ENCODE measurements around the gene CKS1B. TPM values are rescaled to one million over a fixed set of nuclear protein-coding genes. Genes with fewer than 3 reads are reported as not detected.

Gene CKS1B
- total RNA-seq, 2 donors from 2014 or later: 52.4 to 72.9 TPM

DNA sequence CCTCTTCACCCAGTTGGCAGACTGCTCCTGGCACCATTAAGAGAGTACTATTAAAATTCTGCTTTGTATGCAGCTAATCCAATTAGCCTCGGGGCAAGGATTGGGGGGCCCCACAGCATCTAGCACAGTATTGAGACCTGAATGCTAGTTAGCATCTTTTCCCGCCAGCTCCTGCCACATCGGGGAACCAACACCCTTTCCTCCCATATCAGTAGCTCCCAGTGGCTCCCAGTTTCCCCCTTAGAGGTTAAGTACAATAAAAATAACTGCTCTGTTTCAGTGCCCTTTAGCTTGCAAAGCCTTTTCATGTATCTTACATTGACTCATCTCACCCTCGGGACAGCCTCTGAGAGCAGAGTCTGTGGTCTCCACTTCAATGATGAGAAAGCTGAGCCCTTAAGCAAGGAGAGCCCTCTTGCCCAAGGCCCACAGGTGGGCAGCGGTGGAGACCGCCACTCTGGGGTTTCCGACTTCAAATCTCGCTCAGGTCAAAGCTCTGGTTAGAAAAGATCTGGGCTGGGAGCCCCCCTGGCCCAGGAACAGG is 33.8 kb upstream of the CKS1B start:
- peak overlapping the region; percentile 77 for H3K4me3 Mint-ChIP-seq
- peak overlapping the region; percentile 82 to 88 for H3K27ac Mint-ChIP-seq
- peaks cover 48 to 68% of the 10 kb centered on the region in 2 donors for H3K4me1 Mint-ChIP-seq (ENCODE audit: low read depth in 2 of 2)
- H3K27me3 Mint-ChIP-seq: no peaks in the 10 kb centered on the region
- DNase-seq (ENCODE audit: low spot score) (no peak), ATAC-seq (no peak)
- no peaks in the 10 kb centered on the region for H3K36me3 Mint-ChIP-seq
- H3K9me3 Mint-ChIP-seq: no peaks in the 10 kb centered on the region

- Mint-ChIP-seq H3K27me3 (no peaks in the 10 kb centered on the region), H3K9me3 (no peaks in the 10 kb centered on the region), H3K36me3 (no peaks in the 10 kb centered on the region), H3K27ac (peak overlapping the region; percentile 82 to 88), H3K4me3 (peak overlapping the region; percentile 77), H3K4me1 (ENCODE audit: low read depth in 2 of 2) (peaks cover 46 to 65% of the 10 kb centered on the region in 2 donors)
- no peak for DNase-seq (ENCODE audit: low spot score)
- no peak for ATAC-seq
Observed at GRCh38 chr1:154941333-154942013, 33.0 kb upstream of the CKS1B start.

DNA sequence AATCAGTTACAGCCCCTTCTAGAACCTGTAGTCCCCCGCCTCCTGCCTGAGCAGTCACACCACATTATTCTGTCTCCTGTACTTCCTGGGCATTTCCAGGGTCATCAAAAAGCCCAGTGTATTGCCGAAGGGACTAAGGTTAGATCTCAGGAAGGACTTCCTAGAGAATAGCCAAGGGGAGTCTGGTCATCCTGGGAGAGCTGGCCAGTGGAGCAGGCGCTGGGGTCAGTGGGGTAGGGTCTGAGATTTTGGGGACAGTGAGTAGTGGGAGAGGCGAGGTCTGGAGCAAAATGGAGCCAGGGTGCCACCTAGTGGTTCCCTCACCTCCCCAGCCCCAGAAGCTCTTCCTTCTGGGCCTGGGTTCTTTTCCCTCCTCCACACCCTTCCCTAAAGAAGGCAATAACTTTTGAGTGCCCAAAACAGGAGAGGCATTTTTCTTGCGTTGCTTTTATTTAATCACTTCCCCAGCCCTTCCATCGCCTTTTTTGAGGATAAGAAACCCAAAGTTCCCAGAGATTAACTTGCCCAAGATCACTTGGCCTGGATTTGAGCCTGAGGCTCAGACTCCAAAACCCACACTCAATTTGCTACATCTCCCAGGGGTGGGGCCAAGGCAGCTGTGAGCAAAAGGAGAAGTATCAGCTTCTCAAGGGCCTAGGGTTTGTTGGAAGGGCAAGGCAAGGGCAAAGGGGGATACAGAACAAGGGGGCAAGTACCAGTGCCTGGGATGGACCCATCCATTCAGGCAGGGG is 30.7 kb upstream of the CKS1B start:
- peak in 1 of 2 donors; percentile 58 for ATAC-seq
- Mint-ChIP-seq H3K4me1 (ENCODE audit: low read depth in 2 of 2) (peaks cover 29 to 41% of the 10 kb centered on the region in 2 donors), H3K27ac (peak overlapping the region; percentile 82 to 88), H3K9me3 (no peaks in the 10 kb centered on the region), H3K36me3 (no peaks in the 10 kb centered on the region), H3K27me3 (no peaks in the 10 kb centered on the region), H3K4me3 (peak overlapping the region; percentile 70)
- no peak for DNase-seq (ENCODE audit: low spot score)

DNA sequence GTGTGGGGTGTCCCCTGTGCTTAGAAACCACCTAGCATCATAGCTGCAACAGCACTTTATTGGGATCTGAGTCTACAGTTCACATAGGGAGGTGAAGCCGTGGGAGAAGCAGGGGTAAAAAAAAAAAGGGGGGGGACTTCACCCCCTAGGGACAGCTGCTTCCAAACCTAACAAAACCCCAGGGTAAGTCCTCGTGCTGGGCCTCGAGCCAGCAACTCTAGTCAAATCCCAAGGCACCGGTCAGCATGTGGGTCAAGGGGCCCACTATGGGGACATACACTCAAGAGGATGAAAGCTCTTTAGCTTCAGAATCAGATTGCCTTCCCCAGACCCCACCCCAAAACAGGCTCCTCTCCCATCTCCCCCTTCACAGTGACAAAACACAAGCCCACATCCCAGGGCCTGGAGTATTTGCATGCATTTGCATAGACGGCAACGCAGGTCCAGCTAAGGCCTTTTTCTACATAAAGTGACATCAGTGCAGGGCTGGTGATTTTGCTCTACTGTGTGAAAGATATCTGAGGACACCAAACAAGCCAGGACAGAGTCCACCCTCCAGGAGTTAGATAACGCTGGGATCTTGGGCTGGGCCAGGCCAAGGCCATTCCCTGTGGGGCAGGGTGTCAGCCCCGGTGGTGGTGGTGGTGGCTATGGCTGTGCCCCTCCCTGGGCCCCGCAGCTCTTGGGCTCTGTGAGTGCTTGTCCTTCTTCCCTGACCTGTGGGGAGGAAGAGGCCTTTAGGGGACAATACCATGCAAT is 29.9 kb upstream of the CKS1B start:
- peaks cover 24 to 36% of the 10 kb centered on the region in 2 donors for H3K4me1 Mint-ChIP-seq (ENCODE audit: low read depth in 2 of 2)
- H3K9me3 Mint-ChIP-seq: no peaks in the 10 kb centered on the region
- no peaks in the 10 kb centered on the region for H3K36me3 Mint-ChIP-seq
- DNase-seq (ENCODE audit: low spot score): no peak
- no peaks in the 10 kb centered on the region for H3K27me3 Mint-ChIP-seq
- H3K4me3 Mint-ChIP-seq: no peak overlapping the region
- ATAC-seq: no peak
- peak overlapping the region in 1 of 2 donors; percentile 82 for H3K27ac Mint-ChIP-seq

DNA sequence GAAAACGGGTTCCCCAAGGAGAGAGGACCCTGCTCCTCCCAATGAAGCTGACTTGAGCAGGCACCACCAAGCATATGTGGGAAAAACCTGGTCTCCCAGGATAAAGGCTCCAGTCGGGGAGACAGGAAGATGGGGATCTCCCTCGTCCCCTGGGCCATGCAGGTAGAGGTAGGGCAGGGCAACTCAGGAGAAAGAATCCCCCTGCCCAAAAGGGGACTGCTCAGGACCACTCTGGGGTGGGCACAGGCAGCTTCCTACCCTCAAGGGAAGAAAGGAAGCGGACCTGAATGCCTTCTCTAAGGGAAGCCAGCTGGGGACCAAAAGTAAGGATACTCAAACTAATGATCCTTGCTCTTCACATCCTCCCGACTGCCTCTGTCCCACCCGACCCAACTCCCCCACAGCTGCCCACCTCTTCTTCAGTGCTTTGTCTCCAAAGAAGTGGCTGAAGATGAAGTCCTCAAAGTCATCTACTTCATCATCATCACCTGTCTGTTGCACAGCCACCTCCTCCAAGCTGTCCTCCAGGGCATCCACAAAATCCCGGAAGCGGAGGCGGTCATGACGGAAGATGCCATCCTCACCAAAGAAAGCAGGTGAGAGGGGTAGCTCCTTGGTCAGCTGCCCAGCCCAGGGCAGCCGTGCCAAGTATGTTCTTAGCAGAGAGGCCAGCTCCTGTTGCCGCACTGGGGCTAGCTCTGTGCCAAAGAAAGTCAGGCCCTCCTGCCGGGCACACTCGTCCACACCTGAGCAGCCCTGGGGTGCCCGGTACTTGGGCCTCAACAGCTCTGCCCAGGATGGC is 29.1 kb upstream of the CKS1B start:
- H3K9me3 Mint-ChIP-seq: no peaks in the 10 kb centered on the region
- no peaks in the 10 kb centered on the region for H3K36me3 Mint-ChIP-seq
- peaks cover 24 to 33% of the 10 kb centered on the region in 2 donors for H3K4me1 Mint-ChIP-seq (ENCODE audit: low read depth in 2 of 2)

DNA sequence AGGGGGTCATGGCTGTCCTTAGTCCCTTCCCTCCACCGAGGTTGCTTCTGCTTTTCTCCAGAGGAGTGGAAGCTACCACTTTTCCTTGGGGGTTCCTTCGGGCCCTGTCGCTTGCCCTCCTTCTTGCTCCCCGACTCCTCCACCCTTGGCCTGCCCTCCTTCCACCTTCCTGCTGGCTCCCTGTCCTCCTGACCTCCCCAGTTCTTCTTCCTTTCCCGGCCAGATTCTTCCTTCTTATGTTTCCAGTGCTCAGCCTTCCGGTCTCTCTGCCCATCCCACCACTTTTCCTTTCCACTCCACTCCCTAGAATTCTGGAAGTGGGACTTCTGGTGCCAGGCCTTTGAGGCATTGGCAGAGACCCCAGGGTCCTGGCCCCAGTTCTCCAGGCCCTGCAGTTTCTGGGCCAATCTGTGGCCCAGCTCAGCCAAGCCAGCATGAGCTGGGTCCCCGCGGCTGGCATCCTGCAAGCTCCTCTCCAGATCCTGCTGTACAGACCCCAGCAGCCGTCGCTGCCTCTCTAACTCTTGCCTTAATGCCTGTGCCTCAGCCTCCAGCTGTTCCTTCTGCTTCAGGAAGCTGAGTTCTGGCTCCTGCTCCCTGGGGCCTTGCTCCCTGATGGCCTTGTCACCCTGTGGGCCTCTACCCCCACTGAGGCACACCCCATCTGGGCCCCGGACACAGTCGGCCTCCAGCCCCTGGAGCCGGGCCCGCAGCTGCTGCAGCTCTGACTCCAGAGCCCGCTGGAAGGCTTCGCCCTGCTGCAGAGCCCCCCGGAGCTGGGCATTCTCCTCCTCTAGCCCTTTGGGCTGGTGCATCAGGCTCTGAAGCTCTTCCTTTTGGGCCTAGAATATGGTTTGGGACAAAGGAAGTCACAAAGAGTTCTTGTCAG is 28.3 kb upstream of the CKS1B start:
- H3K27me3 Mint-ChIP-seq: no peaks in the 10 kb centered on the region
- peak overlapping the region; percentile 71 to 75 for H3K27ac Mint-ChIP-seq
- no peak overlapping the region for H3K4me3 Mint-ChIP-seq
- DNase-seq (ENCODE audit: low spot score) (no peak), ATAC-seq (no peak)
- H3K9me3 Mint-ChIP-seq: no peaks in the 10 kb centered on the region
- H3K36me3 Mint-ChIP-seq: no peaks in the 10 kb centered on the region
- H3K4me1 Mint-ChIP-seq (ENCODE audit: low read depth in 2 of 2): peaks cover 25 to 29% of the 10 kb centered on the region in 2 donors

More for the DNA sequence above, 29.1 kb upstream of the CKS1B start:
- DNase-seq (ENCODE audit: low spot score) (no peak), ATAC-seq (no peak)
- Mint-ChIP-seq H3K4me3 (no peak overlapping the region), H3K27ac (peak overlapping the region in 1 of 2 donors; percentile 82), H3K27me3 (no peaks in the 10 kb centered on the region)

DNA sequence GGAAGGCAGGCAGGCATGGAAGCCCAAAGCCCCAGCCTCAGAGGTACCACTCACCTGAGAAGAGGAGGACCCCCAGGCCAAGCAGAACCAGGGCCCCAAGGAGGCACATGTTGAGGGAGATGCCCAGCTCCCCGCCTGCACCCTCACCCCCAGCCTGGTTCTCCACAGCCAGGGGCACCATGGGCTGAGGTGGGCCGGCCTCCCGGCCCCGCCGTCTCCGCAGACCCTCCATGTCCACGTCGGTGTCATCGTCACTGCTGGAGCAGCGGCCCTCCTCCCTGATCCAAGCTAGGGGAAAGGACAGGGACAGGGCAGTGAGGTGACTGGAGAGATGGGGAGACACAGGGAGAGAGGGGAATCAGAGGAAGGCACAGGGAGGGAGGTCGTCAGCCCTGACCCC is 26.4 kb upstream of the CKS1B start:
- no peak for DNase-seq (ENCODE audit: low spot score)
- H3K36me3 Mint-ChIP-seq: no peaks in the 10 kb centered on the region
- peak overlapping the region in 1 of 2 donors; percentile 42 for H3K27ac Mint-ChIP-seq
- H3K9me3 Mint-ChIP-seq: no peaks in the 10 kb centered on the region
- no peak for ATAC-seq
- no peak overlapping the region for H3K4me3 Mint-ChIP-seq
- H3K27me3 Mint-ChIP-seq: no peaks in the 10 kb centered on the region
- H3K4me1 Mint-ChIP-seq (ENCODE audit: low read depth in 2 of 2): peaks cover 30% of the 10 kb centered on the region in 2 donors

DNA sequence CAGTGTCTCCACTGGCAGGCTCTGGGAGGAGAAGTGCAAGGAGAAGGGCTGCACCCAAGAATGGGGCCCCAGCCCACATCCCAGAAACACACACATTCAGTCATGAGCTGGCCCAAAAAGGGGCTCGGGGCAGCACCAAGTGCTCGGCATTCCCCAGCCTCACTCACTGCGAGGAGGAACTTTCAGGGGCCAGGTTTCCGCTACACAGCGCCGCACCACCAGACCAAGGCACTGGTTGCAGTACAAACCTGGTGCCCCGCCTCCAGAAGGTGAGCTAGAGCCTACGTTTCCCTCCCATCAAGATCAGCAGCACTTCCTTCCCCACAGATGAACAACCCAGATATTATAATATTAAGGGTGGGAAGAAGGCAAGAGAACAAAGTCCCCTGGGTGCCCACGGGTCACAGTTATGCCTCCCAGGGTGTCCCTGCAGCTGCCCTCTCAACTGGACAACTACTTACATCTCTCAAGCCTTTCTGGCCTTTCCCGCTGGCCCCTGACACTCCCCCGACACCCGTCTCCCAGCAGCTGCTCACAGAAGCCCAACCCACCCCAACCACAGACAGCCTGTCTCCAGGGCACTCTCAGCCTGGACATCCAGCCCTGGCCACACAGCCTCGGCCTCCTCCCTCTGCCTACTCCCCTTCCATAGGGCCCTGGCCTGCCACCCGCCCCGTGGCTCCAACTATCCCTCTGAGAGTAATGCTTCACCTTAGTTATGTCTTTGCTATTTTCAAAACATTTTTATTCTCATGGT is 22.4 kb upstream of the CKS1B start:
- no peaks in the 10 kb centered on the region for H3K36me3 Mint-ChIP-seq
- H3K27ac Mint-ChIP-seq: peak overlapping the region; percentile 48 to 78
- H3K27me3 Mint-ChIP-seq: no peaks in the 10 kb centered on the region
- DNase-seq (ENCODE audit: low spot score): no peak
- peak overlapping the region; percentile 11 for H3K4me3 Mint-ChIP-seq
- peaks cover 50 to 51% of the 10 kb centered on the region in 2 donors for H3K4me1 Mint-ChIP-seq (ENCODE audit: low read depth in 2 of 2)
- no peaks in the 10 kb centered on the region for H3K9me3 Mint-ChIP-seq
- no peak for ATAC-seq

- Mint-ChIP-seq H3K4me1 (ENCODE audit: low read depth in 2 of 2) (peaks cover 50 to 51% of the 10 kb centered on the region in 2 donors), H3K27me3 (no peaks in the 10 kb centered on the region), H3K4me3 (peak overlapping the region; percentile 0), H3K27ac (peak overlapping the region; percentile 48 to 78), H3K9me3 (no peaks in the 10 kb centered on the region), H3K36me3 (no peaks in the 10 kb centered on the region)
- no peak for DNase-seq (ENCODE audit: low spot score)
- no peak for ATAC-seq
Observed at GRCh38 chr1:154952664-154953063, 21.8 kb upstream of the CKS1B start.

DNA sequence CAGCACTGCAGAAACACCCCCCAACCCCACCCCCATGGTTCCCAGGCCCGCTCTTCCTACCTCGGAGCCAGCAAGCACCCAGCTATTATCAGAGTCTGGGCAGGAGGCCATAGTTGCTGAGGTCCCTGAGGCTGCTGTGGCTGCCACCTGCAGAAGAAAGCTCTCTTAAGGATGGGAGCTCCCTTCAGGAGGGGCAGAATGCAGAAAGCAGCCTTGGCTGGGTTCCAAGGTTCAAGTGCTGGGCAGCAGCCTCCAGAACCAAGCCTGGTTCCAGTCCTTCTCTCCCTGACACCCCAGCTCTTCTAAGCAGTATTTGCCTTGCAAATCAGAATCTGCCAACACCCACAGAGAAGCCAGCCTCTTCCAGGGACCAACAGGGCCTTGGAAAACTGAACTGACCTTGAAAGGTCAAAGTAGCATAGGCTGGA is 20.9 kb upstream of the CKS1B start:
- no peak for ATAC-seq
- DNase-seq (ENCODE audit: low spot score): no peak
- Mint-ChIP-seq H3K27me3 (no peaks in the 10 kb centered on the region), H3K4me3 (peak overlapping the region; percentile 99), H3K4me1 (ENCODE audit: low read depth in 2 of 2) (peaks cover 52 to 56% of the 10 kb centered on the region in 2 donors), H3K36me3 (no peaks in the 10 kb centered on the region), H3K9me3 (no peaks in the 10 kb centered on the region), H3K27ac (peak overlapping the region; percentile 90 to 94)

- Mint-ChIP-seq H3K4me3 (peak overlapping the region; percentile 99), H3K36me3 (no peaks in the 10 kb centered on the region)
Observed at GRCh38 chr1:154954541-154954940, 19.9 kb upstream of the CKS1B start.

More at GRCh38 chr1:154954541-154954940, 19.9 kb upstream of the CKS1B start:
- Mint-ChIP-seq H3K27me3 (no peaks in the 10 kb centered on the region), H3K4me1 (ENCODE audit: low read depth in 2 of 2) (peaks cover 51 to 56% of the 10 kb centered on the region in 2 donors), H3K27ac (peak overlapping the region; percentile 90 to 94), H3K9me3 (no peaks in the 10 kb centered on the region)
- DNase-seq (ENCODE audit: low spot score): no peak
- no peak for ATAC-seq

All from natural killer cell treated with Interleukin-12 subunit alpha and Interleukin-12 subunit beta and Interleukin-15 and Interleukin-18, amount 100 ng/mL, for 72 hours (primary cell).